SK-N-SH (cell line): ENCODE measurements around the gene PEPD.

Source experiments
- EP300 ChIP-seq, 2 experiments: IDR thresholded peaks; 2 replicates each; pipeline versions ENCODE4 v1.4.0 to v1.6.1; 2012; ENCODE audit warnings: borderline replicate concordance in 1 of 2, low read depth in 1 of 2, low read length in 1 of 2
- EZH2phosphoT487 ChIP-seq: fragments of 200-600 bp; sonication (generic); IDR thresholded peaks from 2 replicates; pipeline ENCODE4 v1.6.1; 2017; ENCODE audit warnings: low read depth, mixed run types, mild to moderate bottlenecking, antibody characterized with exemption, moderate library complexity, borderline replicate concordance
- GABPA ChIP-seq: IDR thresholded peaks from 2 replicates; pipeline ENCODE4 v1.4.0; 2012; ENCODE audit warnings: low read depth, mild to moderate bottlenecking
- POLR2AphosphoS5 ChIP-seq: IDR thresholded peaks from 2 replicates; pipeline ENCODE4 v1.6.1; 2012; ENCODE audit warnings: low read depth, low read length
- REST ChIP-seq: IDR thresholded peaks from 2 replicates; pipeline ENCODE4 v1.6.1; 2012; ENCODE audit warnings: mild to moderate bottlenecking, low read depth, low read length, moderate library complexity
- RFX5 ChIP-seq: IDR thresholded peaks from 2 replicates; pipeline ENCODE4 v1.6.1; 2012; ENCODE audit warnings: mild to moderate bottlenecking, improper control_type of control experiment, low read length
- TF ChIP-seq, protein P1 (sequence below): fragments of 150-350 bp; IDR thresholded peaks from 2 replicates; pipeline ENCODE4 v1.6.1; 2016; ENCODE audit warnings: mild to moderate bottlenecking, low read depth, low read length
- TF ChIP-seq, protein P2 (sequence below): fragments of 200-600 bp; sonication (generic); IDR thresholded peaks from 2 replicates; pipeline ENCODE4 v1.6.1; 2017; ENCODE audit warnings: antibody characterized with exemption, mild to moderate bottlenecking, moderate library complexity

DNA sequence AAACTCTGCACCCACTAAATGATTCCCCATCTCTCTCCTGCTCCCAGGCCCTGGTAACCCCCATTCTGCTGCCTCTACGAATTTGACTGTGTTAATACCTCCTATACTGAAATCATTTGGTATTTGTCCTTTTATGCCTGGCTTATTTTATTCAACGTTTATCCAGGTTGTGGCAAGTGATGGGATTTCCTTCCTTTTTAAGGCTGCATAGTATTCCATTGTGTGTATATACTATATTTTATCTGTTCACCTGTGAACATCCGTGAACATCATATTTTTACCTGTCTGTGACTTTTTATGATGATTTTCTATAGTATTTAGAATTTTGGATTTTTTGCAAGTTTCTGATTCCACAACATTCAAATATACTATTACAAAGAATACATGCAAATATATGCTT lies 162.0 kb downstream of the PEPD start:
- TF ChIP-seq GABPA (no peak), REST (no peak), EP300 (IDR thresholded peaks at IDR 0.05; ENCODE audit: borderline replicate concordance in 1 of 2, low read depth in 1 of 2, low read length in 1 of 2) (no peak), EZH2phosphoT487 (no peak), POLR2AphosphoS5 (no peak), RFX5 (no peak)
- TF ChIP-seq, protein P1, sequence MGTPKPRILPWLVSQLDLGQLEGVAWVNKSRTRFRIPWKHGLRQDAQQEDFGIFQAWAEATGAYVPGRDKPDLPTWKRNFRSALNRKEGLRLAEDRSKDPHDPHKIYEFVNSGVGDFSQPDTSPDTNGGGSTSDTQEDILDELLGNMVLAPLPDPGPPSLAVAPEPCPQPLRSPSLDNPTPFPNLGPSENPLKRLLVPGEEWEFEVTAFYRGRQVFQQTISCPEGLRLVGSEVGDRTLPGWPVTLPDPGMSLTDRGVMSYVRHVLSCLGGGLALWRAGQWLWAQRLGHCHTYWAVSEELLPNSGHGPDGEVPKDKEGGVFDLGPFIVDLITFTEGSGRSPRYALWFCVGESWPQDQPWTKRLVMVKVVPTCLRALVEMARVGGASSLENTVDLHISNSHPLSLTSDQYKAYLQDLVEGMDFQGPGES, result no peak
- TF ChIP-seq, protein P2, sequence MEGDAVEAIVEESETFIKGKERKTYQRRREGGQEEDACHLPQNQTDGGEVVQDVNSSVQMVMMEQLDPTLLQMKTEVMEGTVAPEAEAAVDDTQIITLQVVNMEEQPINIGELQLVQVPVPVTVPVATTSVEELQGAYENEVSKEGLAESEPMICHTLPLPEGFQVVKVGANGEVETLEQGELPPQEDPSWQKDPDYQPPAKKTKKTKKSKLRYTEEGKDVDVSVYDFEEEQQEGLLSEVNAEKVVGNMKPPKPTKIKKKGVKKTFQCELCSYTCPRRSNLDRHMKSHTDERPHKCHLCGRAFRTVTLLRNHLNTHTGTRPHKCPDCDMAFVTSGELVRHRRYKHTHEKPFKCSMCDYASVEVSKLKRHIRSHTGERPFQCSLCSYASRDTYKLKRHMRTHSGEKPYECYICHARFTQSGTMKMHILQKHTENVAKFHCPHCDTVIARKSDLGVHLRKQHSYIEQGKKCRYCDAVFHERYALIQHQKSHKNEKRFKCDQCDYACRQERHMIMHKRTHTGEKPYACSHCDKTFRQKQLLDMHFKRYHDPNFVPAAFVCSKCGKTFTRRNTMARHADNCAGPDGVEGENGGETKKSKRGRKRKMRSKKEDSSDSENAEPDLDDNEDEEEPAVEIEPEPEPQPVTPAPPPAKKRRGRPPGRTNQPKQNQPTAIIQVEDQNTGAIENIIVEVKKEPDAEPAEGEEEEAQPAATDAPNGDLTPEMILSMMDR, result no peak
